Cerebellar nuclear complex (tissue), 1 donor: ENCODE results near the gene INTS11.
"Not testable (repeated sequence)": the region's sequence is repeated elsewhere in the genome, so short reads cannot be mapped to it uniquely, and the experiment has no call there.

ENCODE experiments used
- DNase-seq, 2 experiments: peaks; one replicate each; lab custom pipeline; 2025; lab: John Stamatoyannopoulos, UW

The INTS11 gene

GRCh38 chr1:1324524-1325287, at the start of gene INTS11, which contains the start of gene CPTP:
TSS of gene INTS11 (minus strand) at chr1:1324660. CDS start at chr1:1324608, 52 bp downstream.
TSS of gene CPTP (plus strand) at chr1:1324802. CDS start at chr1:1326911, 2,109 bp downstream.
- DNase-seq: peak in 1 of 2 experiments; percentile 69

DNA sequence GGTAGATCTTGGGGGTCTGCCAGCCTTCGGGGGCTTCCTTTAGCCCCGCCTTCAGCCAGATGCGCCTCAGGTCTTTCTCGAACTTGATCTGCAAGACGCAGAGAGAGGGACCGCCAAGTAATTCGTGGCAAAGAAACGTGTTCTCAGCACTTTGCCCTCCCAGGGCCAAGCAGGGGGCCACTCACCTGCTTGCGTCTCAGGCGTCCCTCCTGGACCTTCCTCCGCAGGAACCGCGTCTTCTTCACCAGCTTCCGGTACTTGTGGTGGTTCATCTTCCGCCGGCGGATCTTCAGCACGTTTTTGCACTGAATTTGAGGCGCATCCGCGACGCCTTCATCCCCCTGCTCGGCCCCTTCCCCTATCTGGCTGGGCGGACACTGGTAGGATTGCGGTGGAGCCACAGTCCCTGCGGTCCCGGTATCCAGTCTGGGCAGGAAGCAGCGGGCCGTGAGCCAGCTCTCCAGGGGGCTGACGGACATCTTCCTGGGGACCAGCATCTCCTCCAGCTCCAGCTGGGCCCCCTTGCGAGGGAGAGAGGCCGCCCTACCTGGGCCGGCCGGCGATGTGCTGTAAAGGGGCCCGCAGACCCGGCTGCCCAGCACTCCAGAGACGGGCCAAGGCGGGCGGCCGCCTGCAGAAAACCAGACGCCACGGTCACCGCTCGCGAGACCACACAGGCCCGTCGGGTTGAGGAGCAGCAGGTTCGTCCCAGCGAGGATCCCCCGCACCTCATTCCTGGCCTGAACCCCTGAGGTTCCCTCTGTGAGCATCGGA, 49.5 kb upstream of the INTS11 start:
- no peak for DNase-seq

DNA sequence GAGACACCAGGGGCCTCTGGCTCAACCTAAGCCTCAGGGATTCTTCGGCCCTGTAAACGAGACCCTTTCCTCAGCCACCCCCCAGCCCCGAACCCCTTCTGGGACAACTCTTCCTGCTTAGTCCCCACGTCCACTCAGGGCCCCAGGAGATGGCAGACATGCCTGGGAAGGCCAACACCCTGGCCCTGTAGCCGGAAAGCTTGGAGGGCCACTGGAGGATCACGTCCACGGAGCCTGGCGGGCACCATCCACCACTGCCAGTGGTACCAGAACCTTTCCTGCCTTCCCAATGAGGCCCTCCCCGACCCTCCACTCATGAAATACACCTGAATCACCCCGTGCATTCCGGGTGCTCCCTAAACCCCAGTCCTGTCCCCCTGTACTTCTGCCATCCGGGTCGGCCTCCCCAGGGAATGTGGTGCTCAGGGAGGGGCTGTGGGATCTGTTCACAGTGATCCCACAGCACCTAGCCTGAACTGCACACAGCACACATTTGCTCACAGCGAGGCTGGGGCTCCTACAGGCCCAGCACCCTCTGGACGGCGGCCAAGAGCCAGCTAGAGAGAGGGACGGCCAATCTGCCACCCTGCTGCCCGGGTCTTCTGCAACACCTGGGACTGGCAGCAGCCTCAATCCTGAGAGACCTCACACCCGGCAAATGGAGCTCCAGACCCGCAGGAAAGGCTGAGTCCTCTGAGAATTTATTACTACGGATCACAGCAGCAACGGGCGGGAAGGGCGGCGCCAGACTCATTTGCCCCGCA, 48.8 kb upstream of the INTS11 start:
- DNase-seq: no peak

- DNase-seq: no peak
Measured at GRCh38 chr1:1371746-1372711, 47.6 kb upstream of the INTS11 start.

GRCh38 chr1:1371364-1371745, 46.9 kb upstream of the INTS11 start:
- no peak for DNase-seq

DNA sequence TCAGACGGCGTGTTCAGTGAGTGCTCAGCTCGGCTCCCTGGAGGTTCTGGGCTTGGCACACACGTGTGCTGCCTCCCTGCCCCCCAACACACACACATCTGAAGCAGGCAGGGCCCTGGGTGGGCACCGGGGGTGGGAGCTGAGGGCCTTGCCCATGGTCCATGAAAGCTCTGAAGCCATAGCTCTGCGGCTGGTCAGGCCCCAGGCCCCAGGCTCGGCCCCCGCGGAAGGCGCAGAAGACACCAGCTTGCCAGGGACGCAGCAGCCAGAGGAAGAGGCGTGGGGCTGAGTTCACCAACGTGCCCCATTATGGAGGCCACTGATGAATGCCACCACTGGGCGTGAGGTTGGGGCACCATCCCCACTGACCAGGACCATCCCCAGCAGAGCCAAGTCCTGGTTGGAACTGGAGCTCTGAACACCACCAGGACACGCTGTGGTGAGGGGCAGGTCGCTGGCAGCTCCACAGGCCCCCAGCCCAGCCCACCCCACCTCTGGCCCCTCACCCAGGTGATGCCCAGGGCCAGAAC, 46.4 kb upstream of the INTS11 start:
- DNase-seq: no peak

DNA sequence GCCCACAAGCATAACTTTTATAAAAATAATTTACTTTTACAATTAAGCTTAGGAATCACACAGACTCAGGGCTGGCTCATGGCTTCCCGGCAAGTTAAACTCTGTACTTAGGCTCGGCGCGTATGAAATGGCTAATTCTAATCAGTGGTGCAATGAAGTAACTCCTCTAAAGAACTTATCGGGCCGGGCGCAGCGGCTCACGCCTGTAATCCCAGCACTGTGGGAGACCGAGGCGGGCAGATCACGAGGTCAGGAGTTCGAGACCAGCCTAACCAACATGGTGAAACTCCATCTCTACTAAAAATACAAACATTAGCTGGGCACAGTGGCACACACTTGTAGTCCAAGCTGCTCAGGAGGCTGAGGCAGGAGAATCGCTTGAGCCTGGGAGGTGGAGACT, 45.6 kb upstream of the INTS11 start:
- not testable (repeated sequence) for DNase-seq

GRCh38 chr1:1367315-1367714, 42.9 kb upstream of the INTS11 start:
- no peak for DNase-seq

DNA sequence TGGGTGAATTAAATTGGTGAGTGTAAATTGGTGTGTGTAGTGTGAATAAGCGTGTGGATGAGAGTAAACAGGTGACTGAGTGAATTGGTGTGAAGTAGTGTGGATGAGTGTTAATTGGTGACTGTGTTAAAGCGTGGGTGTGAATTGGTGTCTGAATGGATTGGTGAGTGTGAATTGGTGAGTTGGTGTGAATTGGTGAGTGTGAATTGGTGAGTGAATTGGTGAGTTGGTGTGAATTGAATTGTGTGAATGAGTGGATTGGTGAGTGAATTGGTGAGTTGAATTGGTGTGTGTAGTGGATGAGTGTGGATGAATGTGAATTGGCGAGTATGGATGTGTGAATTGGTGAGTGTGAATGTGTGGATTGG, 42.2 kb upstream of the INTS11 start:
- DNase-seq: no peak

- DNase-seq: no peak
Measured at GRCh38 chr1:1365875-1366698, 41.6 kb upstream of the INTS11 start.

- no peak for DNase-seq
Measured at GRCh38 chr1:1364266-1364665, 39.8 kb upstream of the INTS11 start.

DNA sequence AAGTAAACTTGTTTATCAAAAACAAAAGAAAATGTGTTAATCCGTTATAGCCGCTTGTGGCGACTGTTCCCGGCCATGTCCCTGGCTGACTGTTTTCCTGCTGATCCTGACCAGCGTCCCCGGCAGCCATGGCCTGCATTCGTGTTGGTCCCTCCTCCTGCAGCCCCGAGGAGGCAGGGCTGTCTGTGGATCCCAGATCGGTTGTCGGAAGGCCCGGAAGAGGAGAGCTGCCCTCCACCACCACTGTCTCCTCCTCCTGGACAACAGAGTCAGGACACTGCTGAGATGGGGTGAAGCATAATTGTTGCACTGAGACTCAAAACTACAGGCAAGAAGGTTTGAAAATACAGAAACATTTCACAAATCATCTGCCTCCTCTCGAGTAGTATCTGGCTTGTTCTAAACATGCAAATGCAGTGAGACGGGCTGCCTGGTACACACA, 37.5 kb upstream of the INTS11 start:
- DNase-seq: no peak

DNA sequence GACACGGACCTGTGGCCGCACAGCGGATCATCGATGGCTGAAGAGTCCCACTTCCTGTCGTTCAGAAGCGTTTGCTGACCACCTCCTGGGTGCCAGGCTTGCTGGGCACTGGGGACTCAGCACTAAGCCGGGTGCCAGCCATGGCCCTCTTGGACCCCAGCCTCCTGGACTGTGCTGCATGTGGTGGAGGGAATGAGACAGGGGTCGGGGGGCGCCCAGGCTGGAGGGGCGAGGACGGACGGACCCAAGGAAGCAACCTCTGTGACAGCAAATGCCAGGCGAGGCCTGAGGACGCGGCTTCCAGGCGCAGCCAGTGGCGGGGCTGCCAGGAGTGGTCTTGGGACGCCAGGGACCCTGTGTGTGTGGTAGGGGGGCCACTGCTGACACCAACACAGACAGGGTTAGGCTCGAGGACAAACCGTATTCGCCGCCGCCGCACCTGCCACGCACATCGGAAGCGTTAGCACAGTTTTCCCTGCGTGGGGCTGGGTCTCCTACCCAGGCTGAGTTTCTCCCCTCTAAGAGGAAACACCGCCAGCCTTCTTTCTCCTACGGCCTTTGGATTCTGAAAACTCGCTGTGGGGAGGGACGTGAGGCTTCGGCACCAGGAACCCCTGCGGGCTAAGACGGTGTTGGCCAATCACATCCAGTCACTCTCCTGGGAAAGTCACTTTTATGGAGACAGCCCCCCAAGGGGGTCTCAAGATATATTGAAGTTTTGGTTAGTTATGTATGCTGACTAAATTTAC, 36.9 kb upstream of the INTS11 start:
- no peak for DNase-seq

DNA sequence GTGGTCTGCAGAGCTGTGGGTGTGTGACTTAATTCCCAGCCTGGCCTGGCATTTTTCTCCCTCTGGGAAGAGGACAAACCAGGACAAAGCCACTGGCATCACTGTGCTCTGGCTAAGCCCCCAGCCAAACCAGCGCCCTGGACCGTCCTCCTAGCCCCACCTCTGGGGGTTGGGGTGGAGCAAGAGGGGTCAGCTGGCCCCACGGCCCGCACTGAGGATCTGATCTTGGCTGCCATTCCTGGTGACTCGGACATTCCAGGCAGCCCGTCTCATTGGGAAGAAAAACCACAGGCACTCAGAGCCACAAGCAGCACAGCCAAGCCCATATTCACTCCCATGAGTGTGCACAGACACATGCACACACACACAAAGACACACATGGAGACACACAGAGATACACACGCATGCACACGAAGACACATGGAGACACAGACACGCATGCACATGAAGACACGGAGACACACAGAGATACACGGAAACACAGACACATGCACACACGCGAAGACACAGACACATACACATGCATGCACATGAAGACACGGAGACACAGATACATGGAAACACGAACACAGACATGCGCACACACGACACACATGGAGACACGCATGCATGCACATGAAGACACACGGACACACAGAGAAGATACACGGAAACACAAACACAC, 36.2 kb upstream of the INTS11 start:
- DNase-seq: no peak

- no peak for DNase-seq
Measured at GRCh38 chr1:1359664-1360468, 35.4 kb upstream of the INTS11 start.

DNA sequence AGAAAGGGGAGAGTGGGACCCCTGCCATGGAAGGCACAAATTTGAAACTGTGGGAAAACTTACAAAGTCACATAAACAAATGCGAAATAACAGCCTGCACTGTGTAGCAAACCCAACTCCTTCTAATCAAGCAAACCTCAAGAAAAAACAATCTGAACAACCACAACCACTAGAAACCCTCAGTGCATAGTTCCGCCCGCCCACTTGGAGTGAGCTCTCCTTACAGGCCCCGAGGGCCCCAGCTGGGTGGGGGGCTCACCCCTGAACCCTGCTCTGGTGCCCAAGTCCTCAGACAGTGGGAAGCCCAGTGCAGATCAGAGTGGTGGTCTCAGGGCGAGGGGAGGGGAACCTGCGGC, 34.8 kb upstream of the INTS11 start:
- no peak for DNase-seq

DNA sequence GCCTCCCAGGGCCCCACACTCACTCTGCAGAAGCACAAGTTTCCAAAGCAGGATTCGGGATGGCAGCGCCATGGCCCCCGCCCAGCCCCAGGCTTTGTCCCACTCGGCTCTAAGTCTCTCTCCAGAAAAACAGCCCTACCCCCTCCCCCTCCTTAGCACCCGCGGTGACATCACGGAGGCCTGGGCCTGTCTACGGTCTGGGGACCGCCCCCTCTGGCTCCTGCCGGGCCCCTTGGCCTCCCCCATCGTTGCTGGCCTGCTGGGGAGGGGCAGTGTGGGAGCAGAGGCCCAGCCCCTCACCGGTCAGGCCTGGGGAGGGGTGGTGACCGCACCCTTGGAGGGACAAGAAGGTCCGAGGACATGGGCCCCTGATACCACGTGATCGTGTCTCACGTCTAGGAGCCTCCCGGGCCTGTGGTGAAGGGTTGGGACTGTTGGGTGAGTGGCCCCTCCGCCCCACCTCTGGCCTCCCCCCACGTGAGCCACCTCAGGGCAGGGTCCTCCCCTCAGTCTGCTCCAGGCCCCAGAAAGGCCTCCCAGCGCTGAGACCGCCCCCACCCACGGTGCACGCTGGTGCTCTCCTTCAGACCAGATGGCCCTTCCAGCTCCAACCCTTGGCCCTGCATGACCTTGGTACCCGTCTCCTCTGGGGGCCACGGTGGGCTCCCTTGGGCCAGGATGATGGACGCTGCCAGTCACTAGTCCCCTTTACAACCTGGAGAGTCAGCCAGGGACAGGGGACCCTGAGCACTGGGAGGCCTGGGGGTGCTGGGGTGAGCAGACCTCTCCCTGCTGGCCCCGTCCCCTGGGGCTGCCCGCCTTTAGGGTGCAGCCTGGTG, 34.2 kb upstream of the INTS11 start, which contains the start of gene MXRA8:
Gene MXRA8 (minus strand): TSS at position 123 of the 839 bp plus-strand sequence. CDS start 51 bp downstream, at position 72.
- DNase-seq: no peak
